A673 (cell line): ENCODE results near the gene ELOVL5. TPM values are rescaled to one million over a fixed set of nuclear protein-coding genes. Genes with fewer than 3 reads are reported as not detected.

Experiments used
- BruUV-seq: library from RNA; stranded (reverse); fragments of 400-500 nt; replicated peaks from 2 replicates; lab custom pipeline; 2021; lab: Mats Ljungman, UMichigan
- CTCF ChIA-PET: fragments of 300-600 bp; sonication (Branson Sonifier 250); formaldehyde crosslinking; loops from one replicate; lab custom pipeline; 2022; ENCODE audit warnings: antibody characterized with exemption; lab: Charles Lee
- POLR2A ChIA-PET: fragments of 300-600 bp; sonication (Branson Sonifier 250); formaldehyde crosslinking; loops from one replicate; lab custom pipeline; 2022; ENCODE audit warnings: antibody characterized with exemption; ENCODE audit not compliant: low non-redundant PET; lab: Charles Lee
- DNase-seq: peaks from one replicate; pipeline ENCODE4 v3.0.0-alpha.2; 2015; ENCODE audit warnings: low spot score
- H3K27ac ChIP-seq: fragments of 200-600 bp; sonication (generic); 2 replicates; pipeline ENCODE4 v1.5.1; 2016; ENCODE audit warnings: mixed run types, low read depth, mild to moderate bottlenecking, mixed read lengths, antibody characterized with exemption, low read length; ENCODE audit not compliant: poor library complexity, severe bottlenecking
- H3K27me3 ChIP-seq: fragments of 200-600 bp; sonication (generic); replicated peaks from 2 replicates; pipeline ENCODE4 v1.6.1; 2017; ENCODE audit warnings: mixed run types, low read depth, mild to moderate bottlenecking, mixed read lengths, antibody characterized with exemption, low read length; ENCODE audit not compliant: insufficient read depth, poor library complexity
- H3K36me3 ChIP-seq: fragments of 200-600 bp; sonication (generic); 2 replicates; pipeline ENCODE4 v1.6.1; 2016; ENCODE audit warnings: mixed run types, mild to moderate bottlenecking, mixed read lengths, antibody characterized with exemption, low read length; ENCODE audit not compliant: insufficient read depth, poor library complexity, severe bottlenecking
- H3K4me1 ChIP-seq: fragments of 200-600 bp; sonication (generic); 2 replicates; pipeline ENCODE4 v1.6.1; 2017; ENCODE audit warnings: mixed run types, mild to moderate bottlenecking, mixed read lengths, antibody characterized with exemption, low read length; ENCODE audit not compliant: insufficient read depth, poor library complexity, severe bottlenecking
- H3K4me3 ChIP-seq: fragments of 200-600 bp; sonication (generic); 2 replicates; pipeline ENCODE4 v1.5.1; 2016; ENCODE audit warnings: low read depth, mixed run types, mild to moderate bottlenecking, mixed read lengths, low read length; ENCODE audit not compliant: poor library complexity, severe bottlenecking
- H3K9me3 ChIP-seq: fragments of 200-600 bp; sonication (generic); 2 replicates; pipeline ENCODE4 v1.6.1; 2016; ENCODE audit warnings: mixed run types, low read depth, mild to moderate bottlenecking, mixed read lengths, antibody characterized with exemption, low read length; ENCODE audit not compliant: poor library complexity, severe bottlenecking
- EZH2 ChIP-seq: fragments of 200-600 bp; sonication (generic); IDR thresholded peaks from 2 replicates; pipeline ENCODE4 v1.6.1; 2017; ENCODE audit warnings: borderline replicate concordance, low read depth, mild to moderate bottlenecking, mixed read lengths, antibody characterized with exemption, low read length; ENCODE audit not compliant: poor library complexity, severe bottlenecking
- intact Hi-C: fragments of 100-400 bp; cut with micrococcal nuclease; formaldehyde crosslinking; loops from one replicate; pipeline ENCODE4 v1.10.0; 2022; ENCODE audit not compliant: unreplicated experiment
- total RNA-seq: library from RNA; stranded (reverse); gene quantifications from 2 replicates; pipeline ENCODE4 v1.2.3, GENCODE V29; 2021
- TF ChIP-seq, protein P1 (sequence below): fragments of 300-800, 200-600 bp; sonication (generic); conservative IDR thresholded peaks from 2 replicates; pipeline ENCODE4 v1.5.1; 2017; ENCODE audit warnings: low read depth, mild to moderate bottlenecking, antibody characterized with exemption, low read length, moderate library complexity, mixed read lengths

The ELOVL5 gene
- total RNA-seq, 1 experiment from 2014 or later = 98.5 TPM

DNA sequence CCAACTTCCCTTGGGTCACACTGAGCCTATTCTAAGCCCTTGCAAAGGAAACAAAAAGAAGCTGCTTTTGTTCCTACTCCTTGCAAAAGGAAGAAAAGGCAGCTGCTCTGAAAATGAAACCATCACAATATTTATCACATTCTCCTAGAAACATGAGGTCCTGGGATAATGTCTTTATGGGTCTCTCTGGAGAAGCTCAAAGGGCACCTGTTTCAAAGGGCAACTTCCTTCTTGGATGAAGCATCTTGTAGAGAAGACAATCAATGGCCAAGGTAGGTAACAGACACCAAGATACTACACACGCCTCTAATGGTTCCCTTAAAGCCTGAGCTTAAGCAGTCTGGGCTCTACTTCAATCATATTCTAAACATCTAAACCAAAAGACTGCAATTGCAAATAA, 10.4 kb downstream of the ELOVL5 start:
- Histone ChIP-seq H3K4me1 (peaks cover 12% of the 10 kb centered on the region), H3K4me3 (no peak overlapping the region), H3K27ac (no peak overlapping the region), H3K27me3 (no peaks in the 10 kb centered on the region), H3K36me3 (no peaks in the 10 kb centered on the region), H3K9me3 (no peaks in the 10 kb centered on the region)
- ChIA-PET CTCF (no interaction called here), POLR2A (no interaction called here)
- no peak for DNase-seq
- BruUV-seq = no TSS peak
- intact Hi-C loops = no loop called here
- no peak for TF ChIP-seq EZH2
- TF ChIP-seq, protein P1, sequence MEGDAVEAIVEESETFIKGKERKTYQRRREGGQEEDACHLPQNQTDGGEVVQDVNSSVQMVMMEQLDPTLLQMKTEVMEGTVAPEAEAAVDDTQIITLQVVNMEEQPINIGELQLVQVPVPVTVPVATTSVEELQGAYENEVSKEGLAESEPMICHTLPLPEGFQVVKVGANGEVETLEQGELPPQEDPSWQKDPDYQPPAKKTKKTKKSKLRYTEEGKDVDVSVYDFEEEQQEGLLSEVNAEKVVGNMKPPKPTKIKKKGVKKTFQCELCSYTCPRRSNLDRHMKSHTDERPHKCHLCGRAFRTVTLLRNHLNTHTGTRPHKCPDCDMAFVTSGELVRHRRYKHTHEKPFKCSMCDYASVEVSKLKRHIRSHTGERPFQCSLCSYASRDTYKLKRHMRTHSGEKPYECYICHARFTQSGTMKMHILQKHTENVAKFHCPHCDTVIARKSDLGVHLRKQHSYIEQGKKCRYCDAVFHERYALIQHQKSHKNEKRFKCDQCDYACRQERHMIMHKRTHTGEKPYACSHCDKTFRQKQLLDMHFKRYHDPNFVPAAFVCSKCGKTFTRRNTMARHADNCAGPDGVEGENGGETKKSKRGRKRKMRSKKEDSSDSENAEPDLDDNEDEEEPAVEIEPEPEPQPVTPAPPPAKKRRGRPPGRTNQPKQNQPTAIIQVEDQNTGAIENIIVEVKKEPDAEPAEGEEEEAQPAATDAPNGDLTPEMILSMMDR = no peak

DNA sequence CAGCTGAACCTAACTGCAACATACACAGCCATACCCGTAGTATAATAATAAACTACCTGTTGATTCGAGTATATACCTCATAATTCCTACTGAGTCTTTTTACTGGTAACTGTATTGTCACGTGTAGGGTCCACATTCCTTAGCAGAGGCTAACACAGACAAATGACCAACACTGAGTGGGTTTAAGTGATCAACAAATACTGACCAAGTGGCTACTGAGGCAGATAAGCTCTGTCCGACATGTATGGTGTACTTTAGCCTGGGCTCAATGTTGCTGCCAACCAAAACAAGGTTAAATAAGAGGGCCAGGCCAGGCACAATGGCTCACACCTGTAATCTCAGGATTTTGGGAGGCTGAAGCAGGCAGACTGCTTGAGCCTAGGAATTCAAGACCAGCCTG, 12.7 kb downstream of the ELOVL5 start:
- no peak for TF ChIP-seq EZH2
- TF ChIP-seq, protein P1 = no peak
- no peak overlapping the region for H3K27ac ChIP-seq
- H3K9me3 ChIP-seq = no peaks in the 10 kb centered on the region
- CTCF ChIA-PET = no interaction called here
- no peak overlapping the region for H3K4me3 ChIP-seq
- no peaks in the 10 kb centered on the region for H3K36me3 ChIP-seq
- no peaks in the 10 kb centered on the region for H3K4me1 ChIP-seq
- POLR2A ChIA-PET = no interaction called here
- no TSS peak for BruUV-seq
- DNase-seq = no peak
- no peaks in the 10 kb centered on the region for H3K27me3 ChIP-seq
- intact Hi-C loops = no loop called here

DNA sequence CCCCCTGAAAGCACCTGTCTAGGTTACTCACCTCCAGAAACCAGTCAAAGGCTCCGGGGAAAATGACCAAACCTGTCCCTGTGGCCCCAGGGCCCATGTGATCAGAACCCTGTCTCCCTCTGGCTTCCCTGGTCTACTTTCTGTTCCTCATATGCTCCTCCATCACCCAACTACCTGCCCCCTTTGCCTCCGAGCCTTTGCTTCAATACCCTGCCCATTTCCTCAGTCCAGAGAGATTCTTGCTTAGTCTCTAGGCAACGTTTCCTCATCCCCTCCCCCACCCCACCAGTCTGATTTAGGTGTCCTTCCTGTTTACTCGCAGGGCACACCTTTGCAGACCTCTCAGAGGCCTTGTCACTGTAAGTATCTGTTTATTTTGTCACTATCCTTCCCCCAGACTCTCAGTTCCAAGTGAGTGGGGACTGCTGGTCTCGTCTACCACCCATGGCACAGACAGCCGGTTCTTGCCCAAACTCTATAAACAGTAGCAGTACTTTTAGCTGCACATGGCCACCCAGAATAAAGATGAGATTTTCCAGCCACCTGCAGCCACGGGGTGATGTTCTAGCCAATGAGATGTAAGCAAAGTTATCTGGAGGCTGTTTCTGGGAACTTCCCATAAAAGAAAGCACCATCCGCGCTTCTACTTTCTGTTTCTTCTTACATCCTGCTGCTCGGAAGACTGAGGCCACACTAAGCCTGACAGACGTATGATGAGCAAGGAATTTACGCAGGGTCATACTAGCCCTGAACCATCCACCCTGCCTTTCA, 13.3 kb downstream of the ELOVL5 start:
- DNase-seq = no peak
- CTCF ChIA-PET = no interaction called here
- no peaks in the 10 kb centered on the region for H3K27me3 ChIP-seq
- TF ChIP-seq EZH2 = no peak
- TF ChIP-seq, protein P1 = no peak
- no peak overlapping the region for H3K4me3 ChIP-seq
- intact Hi-C loops = no loop called here
- H3K36me3 ChIP-seq = no peaks in the 10 kb centered on the region
- BruUV-seq = no TSS peak
- no peaks in the 10 kb centered on the region for H3K4me1 ChIP-seq
- no peaks in the 10 kb centered on the region for H3K9me3 ChIP-seq
- POLR2A ChIA-PET = no interaction called here
- H3K27ac ChIP-seq = no peak overlapping the region
